H9 (cell line): Measurements from ENCODE around the gene UGT1A8. TPM values are rescaled to one million over a fixed set of nuclear protein-coding genes. Genes with fewer than 3 reads are reported as not detected.

Source experiments
- DNase-seq: peaks from one replicate; pipeline ENCODE4 v3.0.0-alpha.2; 2017
- H2AFZ ChIP-seq: one replicate; pipeline ENCODE4 v1.6.1; 2013; ENCODE audit warnings: mild to moderate bottlenecking, low read length, control low read depth, moderate library complexity
- H2AK5ac ChIP-seq: 2 replicates; pipeline ENCODE4 v1.6.1; 2013; ENCODE audit warnings: low read length, control low read depth, mixed read lengths; ENCODE audit not compliant: insufficient read length
- H2BK120ac ChIP-seq: one replicate; pipeline ENCODE4 v1.6.1; 2013; ENCODE audit warnings: low read depth, mild to moderate bottlenecking, low read length, control low read depth, inconsistent platforms; ENCODE audit not compliant: poor library complexity, severe bottlenecking
- H2BK12ac ChIP-seq: 2 replicates; pipeline ENCODE4 v1.6.1; 2013; ENCODE audit warnings: low read length, control low read depth, mixed read lengths, low read depth; ENCODE audit not compliant: insufficient read length
- H2BK15ac ChIP-seq: 2 replicates; pipeline ENCODE4 v1.6.1; 2013; ENCODE audit warnings: low read depth, low read length, control low read depth
- H2BK20ac ChIP-seq: one replicate; pipeline ENCODE4 v1.6.1; 2013; ENCODE audit warnings: low read depth, mild to moderate bottlenecking, low read length, control low read depth, inconsistent platforms; ENCODE audit not compliant: poor library complexity, severe bottlenecking
- H2BK5ac ChIP-seq: 2 replicates; pipeline ENCODE4 v1.6.1; 2013; ENCODE audit warnings: low read length, control low read depth, mixed read lengths; ENCODE audit not compliant: insufficient read length
- H3K14ac ChIP-seq: 2 replicates; pipeline ENCODE4 v1.6.1; 2013; ENCODE audit warnings: low read length, control low read depth; ENCODE audit not compliant: insufficient read depth
- H3K18ac ChIP-seq: 2 replicates; pipeline ENCODE4 v1.6.1; 2013; ENCODE audit warnings: low read depth, mild to moderate bottlenecking, mixed read lengths, low read length, control low read depth; ENCODE audit not compliant: insufficient read length
- H3K23ac ChIP-seq: 2 replicates; pipeline ENCODE4 v1.6.1; 2013; ENCODE audit warnings: low read length, control low read depth, mixed read lengths, low read depth; ENCODE audit not compliant: insufficient read length
- H3K23me2 ChIP-seq: 2 replicates; pipeline ENCODE4 v1.6.1; 2013; ENCODE audit warnings: low read depth, mild to moderate bottlenecking, mixed read lengths, low read length, control low read depth; ENCODE audit not compliant: insufficient read length, poor library complexity, severe bottlenecking
- H3K27ac ChIP-seq: 2 replicates; pipeline ENCODE4 v1.5.1; 2013; ENCODE audit warnings: low read length, control low read depth, mixed read lengths, low read depth; ENCODE audit not compliant: insufficient read length
- H3K27me3 ChIP-seq: 2 replicates; pipeline ENCODE4 v1.6.1; 2013; ENCODE audit warnings: low read length, control low read depth, inconsistent platforms; ENCODE audit not compliant: insufficient read depth
- H3K4ac ChIP-seq: 2 replicates; pipeline ENCODE4 v1.6.1; 2013; ENCODE audit warnings: low read depth, mild to moderate bottlenecking, control low read depth, inconsistent platforms, low read length, moderate library complexity
- H3K4me1 ChIP-seq: 2 replicates; pipeline ENCODE4 v1.6.1; 2013; ENCODE audit warnings: low read length, control low read depth, inconsistent platforms; ENCODE audit not compliant: insufficient read depth
- H3K4me2 ChIP-seq: 2 replicates; pipeline ENCODE4 v1.6.1; 2013; ENCODE audit warnings: low read length, control low read depth, mixed read lengths; ENCODE audit not compliant: insufficient read length, insufficient read depth
- H3K56ac ChIP-seq: 2 replicates; pipeline ENCODE4 v1.6.1; 2013; ENCODE audit warnings: low read depth, mild to moderate bottlenecking, mixed read lengths, low read length, control low read depth; ENCODE audit not compliant: insufficient read length
- H3K79me1 ChIP-seq: 2 replicates; pipeline ENCODE4 v1.6.1; 2013; ENCODE audit warnings: low read depth, mild to moderate bottlenecking, moderate library complexity, low read length, control low read depth, inconsistent platforms; ENCODE audit not compliant: insufficient read depth, poor library complexity, severe bottlenecking
- H3K79me2 ChIP-seq: 2 replicates; pipeline ENCODE4 v1.6.1; 2013; ENCODE audit warnings: low read length, control low read depth, inconsistent platforms; ENCODE audit not compliant: insufficient read depth
- H3K9ac ChIP-seq: 2 replicates; pipeline ENCODE4 v1.6.1; 2013; ENCODE audit warnings: low read length, control low read depth, mixed read lengths; ENCODE audit not compliant: insufficient read length; ENCODE audit errors: extremely low read depth
- H3K9me3 ChIP-seq: one replicate; pipeline ENCODE4 v1.6.1; 2013; ENCODE audit warnings: low read depth, low read length, inconsistent platforms; ENCODE audit not compliant: control insufficient read depth
- H3T11ph ChIP-seq: one replicate; pipeline ENCODE4 v1.6.1; 2013; ENCODE audit warnings: mild to moderate bottlenecking, low read length, control low read depth, inconsistent platforms
- H4K20me1 ChIP-seq: one replicate; pipeline ENCODE4 v1.6.1; 2013; ENCODE audit not compliant: control insufficient read depth, insufficient read length, insufficient read depth
- H4K5ac ChIP-seq: 2 replicates; pipeline ENCODE4 v1.6.1; 2013; ENCODE audit warnings: low read depth, mild to moderate bottlenecking, mixed read lengths, low read length, control low read depth; ENCODE audit not compliant: insufficient read length
- H4K8ac ChIP-seq: replicated peaks from 2 replicates; pipeline ENCODE4 v1.6.1; 2013; ENCODE audit warnings: low read length, control low read depth, mixed read lengths, low read depth; ENCODE audit not compliant: insufficient read length
- H4K91ac ChIP-seq: 2 replicates; pipeline ENCODE4 v1.6.1; 2013; ENCODE audit warnings: low read depth, mild to moderate bottlenecking, moderate library complexity, mixed read lengths, low read length, control low read depth; ENCODE audit not compliant: insufficient read length
- H3K27ac Mint-ChIP-seq, 3 experiments: 2 replicates in 2 of 3; 3 replicates in 1 of 3; pipeline ENCODE4 v1.8.0; 2020 to 2021; ENCODE audit warnings: mixed read lengths in 3 of 3, mild to moderate bottlenecking in 1 of 3, moderate library complexity in 1 of 3
- H3K27me3 Mint-ChIP-seq: 2 replicates; pipeline ENCODE4 v1.8.0; 2021; ENCODE audit warnings: low read depth, mild to moderate bottlenecking, moderate library complexity, mixed read lengths
- H3K36me3 Mint-ChIP-seq, 3 experiments: 2 replicates in 2 of 3; 3 replicates in 1 of 3; pipeline ENCODE4 v1.8.0; 2020 to 2021; ENCODE audit warnings: low read depth in 3 of 3, mixed read lengths in 3 of 3; ENCODE audit not compliant: insufficient read depth in 1 of 3
- H3K4me1 Mint-ChIP-seq, 2 experiments: 2 replicates each; pipeline ENCODE4 v1.8.0; 2020; ENCODE audit warnings: mixed read lengths in 2 of 2
- H3K4me3 Mint-ChIP-seq, 2 experiments: 2 replicates in 1 of 2; 3 replicates in 1 of 2; pipeline ENCODE4 v1.8.0; 2020 to 2021; ENCODE audit warnings: mild to moderate bottlenecking in 2 of 2, mixed read lengths in 2 of 2, moderate library complexity in 1 of 2
- H3K9me3 Mint-ChIP-seq, 2 experiments: 2 replicates in 1 of 2; 3 replicates in 1 of 2; pipeline ENCODE4 v1.8.0; 2020; ENCODE audit warnings: mild to moderate bottlenecking in 2 of 2, mixed read lengths in 2 of 2, moderate library complexity in 1 of 2
- total RNA-seq: library from RNA; stranded (reverse); gene quantifications from 2 replicates; pipeline ENCODE4 v1.2.1, GENCODE V29; 2021
- TF ChIP-seq, protein P1 (sequence below): fragments of 200-600 bp; sonication (generic); conservative IDR thresholded peaks from 3 replicates; pipeline ENCODE4 v1.8.0; 2021; ENCODE audit warnings: antibody characterized with exemption, mild to moderate bottlenecking

Gene UGT1A8
- total RNA-seq, 1 experiment from 2014 or later, result not detected

DNA sequence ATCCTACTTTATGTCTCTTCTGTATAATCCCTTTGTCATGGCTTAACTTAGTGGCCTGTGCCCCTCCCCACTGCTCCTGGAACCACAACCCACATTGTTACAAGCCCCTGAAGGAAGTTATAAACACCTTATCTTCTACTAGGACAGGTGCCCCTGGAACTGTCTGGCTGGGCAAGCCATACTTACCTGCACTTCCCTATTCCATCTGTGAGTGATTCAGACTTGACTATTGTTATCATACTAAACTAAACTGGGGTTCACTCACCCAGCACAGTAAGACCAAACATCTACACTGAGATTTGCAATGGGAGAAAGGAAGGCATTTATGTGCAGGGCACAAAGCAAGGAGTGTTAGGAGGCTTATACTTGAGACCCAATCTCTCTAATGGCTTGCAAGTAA, 71.6 kb downstream of the UGT1A8 start:
- DNase-seq, result no peak
- no peak overlapping the region for H2AFZ ChIP-seq
- H2BK12ac ChIP-seq, result no peak overlapping the region
- no peak overlapping the region for H3K56ac ChIP-seq
- H3K4me1 ChIP-seq, result peaks cover 3% of the 10 kb centered on the region; the same call in 1 of the 2 replicates
- Mint-ChIP-seq H3K9me3 (no peaks in the 10 kb centered on the region; a peak in 2 of 5 replicates), H3K4me1 (peaks cover 24 to 29% of the 10 kb centered on the region in 2 experiments), H3K27ac (no peak overlapping the region), H3K4me3 (no peak overlapping the region), H3K27me3 (no peaks in the 10 kb centered on the region; the same call in 1 of the 2 replicates), H3K36me3 (no peaks in the 10 kb centered on the region; a peak in 1 of 7 replicates)
- H3K9me3 ChIP-seq, result no peaks in the 10 kb centered on the region
- no peak overlapping the region for H3K27ac ChIP-seq
- no peak overlapping the region for H2BK15ac ChIP-seq
- TF ChIP-seq, protein P1, sequence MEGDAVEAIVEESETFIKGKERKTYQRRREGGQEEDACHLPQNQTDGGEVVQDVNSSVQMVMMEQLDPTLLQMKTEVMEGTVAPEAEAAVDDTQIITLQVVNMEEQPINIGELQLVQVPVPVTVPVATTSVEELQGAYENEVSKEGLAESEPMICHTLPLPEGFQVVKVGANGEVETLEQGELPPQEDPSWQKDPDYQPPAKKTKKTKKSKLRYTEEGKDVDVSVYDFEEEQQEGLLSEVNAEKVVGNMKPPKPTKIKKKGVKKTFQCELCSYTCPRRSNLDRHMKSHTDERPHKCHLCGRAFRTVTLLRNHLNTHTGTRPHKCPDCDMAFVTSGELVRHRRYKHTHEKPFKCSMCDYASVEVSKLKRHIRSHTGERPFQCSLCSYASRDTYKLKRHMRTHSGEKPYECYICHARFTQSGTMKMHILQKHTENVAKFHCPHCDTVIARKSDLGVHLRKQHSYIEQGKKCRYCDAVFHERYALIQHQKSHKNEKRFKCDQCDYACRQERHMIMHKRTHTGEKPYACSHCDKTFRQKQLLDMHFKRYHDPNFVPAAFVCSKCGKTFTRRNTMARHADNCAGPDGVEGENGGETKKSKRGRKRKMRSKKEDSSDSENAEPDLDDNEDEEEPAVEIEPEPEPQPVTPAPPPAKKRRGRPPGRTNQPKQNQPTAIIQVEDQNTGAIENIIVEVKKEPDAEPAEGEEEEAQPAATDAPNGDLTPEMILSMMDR, result no peak
- no peak overlapping the region for H3T11ph ChIP-seq
- H3K18ac ChIP-seq, result no peak overlapping the region
- H3K23ac ChIP-seq, result no peak overlapping the region
- no peak overlapping the region for H2AK5ac ChIP-seq
- no peak overlapping the region for H2BK5ac ChIP-seq
- no peak overlapping the region for H4K5ac ChIP-seq
- H4K91ac ChIP-seq, result no peak overlapping the region
- no peaks in the 10 kb centered on the region for H3K23me2 ChIP-seq
- H3K27me3 ChIP-seq, result no peaks in the 10 kb centered on the region
- H3K14ac ChIP-seq, result no peak overlapping the region
- no peaks in the 10 kb centered on the region for H3K79me2 ChIP-seq
- H3K79me1 ChIP-seq, result no peaks in the 10 kb centered on the region
- no peak overlapping the region for H3K4me2 ChIP-seq
- no peak overlapping the region for H2BK120ac ChIP-seq
- no peak overlapping the region for H3K4ac ChIP-seq
- no peak overlapping the region for H2BK20ac ChIP-seq
- no peak overlapping the region for H4K8ac ChIP-seq
- H3K9ac ChIP-seq, result no peak overlapping the region
- no peaks in the 10 kb centered on the region for H4K20me1 ChIP-seq
